Esophagus squamous epithelium (tissue), 5 donors: Measurements from ENCODE around the gene UBE3C. TPM values are rescaled to one million over a fixed set of nuclear protein-coding genes. Genes with fewer than 3 reads are reported as not detected.

Source experiments
- DNase-seq: peaks from one replicate; lab custom pipeline; 2025; lab: John Stamatoyannopoulos, UW
- H3K27ac ChIP-seq, 4 donors: fragments of 200-600 bp; sonication (generic); one replicate each; pipeline ENCODE4 v1.5.1; 2016 to 2019; ENCODE audit warnings: mild to moderate bottlenecking in 1 of 4
- H3K27me3 ChIP-seq, 4 donors: fragments of 200-600 bp; sonication (generic); 1 replicate in 3 of 4; 2 replicates in 1 of 4; pipeline versions ENCODE4 v1.5.1 to v1.6.0; 2017 to 2021; ENCODE audit warnings: antibody characterized with exemption in 1 of 4
- H3K36me3 ChIP-seq, 3 donors: fragments of 200-600 bp; sonication (generic); one replicate each; pipeline ENCODE4 v1.5.1; 2016 to 2019
- H3K4me1 ChIP-seq, 3 donors: fragments of 200-600 bp; sonication (generic); one replicate each; pipeline ENCODE4 v1.5.1; 2017 to 2019
- H3K4me3 ChIP-seq, 4 donors: fragments of 200-600 bp; sonication (generic); 1 replicate in 3 of 4; 2 replicates in 1 of 4; pipeline ENCODE4 v1.5.1; 2016 to 2019; ENCODE audit warnings: mild to moderate bottlenecking in 2 of 4, moderate library complexity in 1 of 4
- H3K9me3 ChIP-seq, 3 donors: fragments of 200-600 bp; sonication (generic); one replicate each; pipeline ENCODE4 v1.5.1; 2016 to 2019
- CTCF ChIP-seq, 6 experiments: fragments of 450-650 bp in 4 of 6; fragments of 200-600 bp in 2 of 6; sonication (generic) in 2 of 6; IDR thresholded peaks; one replicate each; pipeline ENCODE4 v1.5.1; 2016 to 2019; ENCODE audit warnings: antibody characterized with exemption in 6 of 6, mild to moderate bottlenecking in 4 of 6, moderate library complexity in 4 of 6
- POLR2A ChIP-seq, 4 donors: fragments of 450-650 bp; IDR thresholded peaks; one replicate each; pipeline ENCODE4 v1.6.1; 2017; ENCODE audit warnings: antibody characterized with exemption in 4 of 4, mild to moderate bottlenecking in 4 of 4, moderate library complexity in 3 of 4
- WGBS, 2 donors: methylation state at CpG; one replicate each; pipeline ENCODE4 v1.1.5; 2018; 5-methylcytosine and 5-hydroxymethylcytosine counted together
- intact Hi-C: fragments of 100-400 bp; cut with DNase I; formaldehyde crosslinking; loops from one replicate; pipeline ENCODE4 v1.15.0; 2022
- total RNA-seq, 4 donors: library from RNA; depleted of rRNA; stranded (reverse); fragments of >200 nt; gene quantifications; one replicate each; pipeline ENCODE4 v1.1.0, GENCODE V29; 2016
- donor health status: DM: yes; HTN: yes; CAD: no.

The UBE3C gene
- total RNA-seq, 4 donors from 2014 or later, result 52.2 to 101 (median 68.3) TPM

DNA sequence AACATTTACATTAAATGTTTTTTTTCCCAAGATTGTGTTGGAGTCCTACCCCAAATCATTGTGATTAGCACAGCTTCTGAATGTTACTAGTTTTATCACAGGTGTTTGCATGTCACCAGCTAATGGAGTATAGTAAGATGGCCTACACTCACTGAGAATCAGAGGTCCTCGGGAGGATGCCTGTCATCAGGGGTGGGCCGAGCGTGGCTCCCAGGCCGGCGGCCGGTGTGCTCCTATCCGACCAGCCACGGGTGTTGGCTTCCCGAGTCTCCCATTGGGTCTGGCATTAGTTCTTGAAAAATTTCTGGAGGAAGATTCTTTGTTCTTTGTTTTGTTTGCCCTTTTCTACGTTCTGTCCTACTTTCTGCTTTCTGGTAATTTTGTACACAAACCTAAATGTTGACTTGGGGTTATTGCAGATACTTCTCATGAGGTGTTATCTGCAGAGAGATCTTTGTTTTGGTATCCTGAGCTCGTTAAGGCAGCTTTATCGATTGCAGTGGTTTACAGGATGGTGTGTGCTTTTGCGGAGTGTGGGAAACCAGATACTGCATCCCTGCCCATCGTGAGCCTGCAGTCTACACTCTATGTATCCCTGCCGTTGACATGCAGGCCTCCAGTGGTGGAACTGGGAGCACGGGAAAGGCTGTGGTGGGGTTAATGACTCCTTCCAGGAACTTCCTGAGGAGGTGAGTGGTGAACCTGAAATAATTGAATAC is 130.8 kb downstream of the UBE3C start:
- no peak overlapping the region for H3K4me3 ChIP-seq
- peaks cover 15 to 33% (median 24%) of the 10 kb centered on the region in 3 donors for H3K4me1 ChIP-seq
- H3K36me3 ChIP-seq, result peaks cover 6 to 73% (median 17%) of the 10 kb centered on the region in 3 donors
- TF ChIP-seq POLR2A (IDR thresholded peaks at IDR 0.05) (no peak), CTCF (IDR thresholded peaks at IDR 0.05) (no peak)
- no peak for DNase-seq
- 85 to 88% methylated on average over 14 to 16 of the region's 16 CpGs for WGBS, 2 donors
- H3K9me3 ChIP-seq, result no peaks in the 10 kb centered on the region
- H3K27me3 ChIP-seq, result no peaks in the 10 kb centered on the region
- intact Hi-C loops, result loop anchor here (10.0 kb wide), 2 partner anchors 125 to 315 kb away; no protein-coding TSS in a partner anchor
- no peak overlapping the region for H3K27ac ChIP-seq

DNA sequence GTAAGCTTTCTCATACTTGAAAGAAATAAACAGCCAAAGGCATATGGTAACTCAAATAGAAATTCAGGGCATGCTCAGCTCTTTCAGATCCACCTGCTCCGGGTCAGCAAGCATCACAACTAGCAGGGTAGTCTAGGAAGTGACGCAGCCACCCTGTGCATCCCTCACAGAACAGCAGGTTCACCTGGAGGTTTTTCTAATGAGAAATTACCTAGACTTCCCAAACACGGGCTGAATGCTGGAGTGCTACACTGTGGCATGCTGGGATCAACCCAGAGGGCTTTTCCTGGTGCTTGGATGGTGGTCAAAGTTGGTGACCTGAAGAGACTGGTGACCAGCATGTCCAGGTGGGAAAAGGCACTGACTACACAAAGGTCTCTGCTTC is 131.3 kb downstream of the UBE3C start:
- Histone ChIP-seq H3K4me1 (peaks cover 15 to 33% (median 24%) of the 10 kb centered on the region in 3 donors), H3K27me3 (no peaks in the 10 kb centered on the region), H3K9me3 (no peaks in the 10 kb centered on the region), H3K36me3 (peaks cover 6 to 67% (median 17%) of the 10 kb centered on the region in 3 donors), H3K27ac (no peak overlapping the region), H3K4me3 (no peak overlapping the region)
- DNase-seq, result no peak
- TF ChIP-seq POLR2A (IDR thresholded peaks at IDR 0.05) (no peak), CTCF (IDR thresholded peaks at IDR 0.05) (no peak)
- WGBS, 2 donors, result 88 to 89% methylated on average over 3 of the region's 3 CpGs
- intact Hi-C loops, result loop anchor here (10.0 kb wide), 1 partner anchor 125 kb away; no protein-coding TSS in a partner anchor

DNA sequence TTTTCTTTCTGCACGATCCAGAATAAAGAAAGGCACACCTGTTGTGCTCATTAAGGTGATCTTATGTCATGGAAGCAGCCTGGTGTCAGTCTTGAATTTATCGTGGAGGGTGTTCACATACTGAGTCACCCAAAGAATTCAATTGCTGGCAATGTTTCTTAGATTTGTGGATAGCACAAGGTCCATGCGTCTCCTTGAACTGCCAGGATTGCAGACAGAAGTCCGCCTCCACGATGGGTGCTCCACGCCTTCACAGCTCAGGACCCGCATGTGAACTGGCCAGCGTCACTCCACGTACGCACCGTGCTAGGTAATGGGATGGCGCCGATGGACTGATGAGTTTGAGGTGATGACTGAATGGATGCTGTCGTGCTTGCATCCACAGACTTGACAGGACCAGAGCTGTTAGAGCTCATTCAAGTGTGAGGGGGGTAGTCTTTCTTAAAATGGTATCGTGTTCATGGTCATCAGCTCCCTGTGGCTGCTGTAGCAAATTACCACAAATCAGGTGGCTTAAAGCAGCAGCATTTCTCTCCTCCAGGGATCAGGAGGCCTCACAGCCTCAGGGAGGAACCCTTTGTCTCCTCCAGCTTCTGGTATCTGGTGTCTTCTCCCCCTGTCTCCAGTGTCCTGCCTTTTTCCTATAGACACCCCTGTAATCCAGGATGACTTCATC is 132.7 kb downstream of the UBE3C start:
- TF ChIP-seq CTCF (IDR thresholded peaks at IDR 0.05) (no peak), POLR2A (IDR thresholded peaks at IDR 0.05) (no peak)
- Histone ChIP-seq H3K4me3 (no peak overlapping the region), H3K4me1 (peaks cover 15 to 36% (median 24%) of the 10 kb centered on the region in 3 donors), H3K27ac (peak overlapping the region; percentile 15 to 81 (median 72)), H3K27me3 (no peaks in the 10 kb centered on the region), H3K36me3 (peaks cover 6 to 53% (median 12%) of the 10 kb centered on the region in 3 donors), H3K9me3 (no peaks in the 10 kb centered on the region)
- 69 to 83% methylated on average over 5 to 11 of the region's 15 CpGs for WGBS, 2 donors
- DNase-seq, result no peak
- intact Hi-C loops, result loop anchor here (10.0 kb wide), 1 partner anchor 127 kb away; no protein-coding TSS in a partner anchor

DNA sequence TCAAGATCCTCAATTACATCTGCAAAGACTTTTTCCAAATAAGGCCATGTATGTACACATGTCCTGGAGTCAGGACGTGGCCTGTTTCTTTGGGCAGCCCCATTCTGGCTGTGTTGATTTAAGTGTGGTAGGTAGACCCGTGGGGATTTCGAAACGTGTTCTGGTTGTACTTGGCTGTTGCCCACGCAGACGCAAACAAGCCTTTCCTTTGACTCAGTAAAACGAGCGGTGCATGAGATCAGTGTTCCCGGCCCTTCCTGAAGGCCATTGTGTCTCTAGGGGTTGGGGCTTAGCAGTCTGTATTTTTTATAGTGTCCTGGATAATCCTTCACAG is 133.2 kb downstream of the UBE3C start:
- TF ChIP-seq CTCF (IDR thresholded peaks at IDR 0.05) (no peak), POLR2A (IDR thresholded peaks at IDR 0.05) (no peak)
- Histone ChIP-seq H3K27me3 (no peaks in the 10 kb centered on the region), H3K4me3 (no peak overlapping the region), H3K36me3 (peaks cover 6 to 48% (median 12%) of the 10 kb centered on the region in 3 donors), H3K4me1 (peaks cover 15 to 41% (median 25%) of the 10 kb centered on the region in 3 donors), H3K27ac (peak overlapping the region; percentile 15 to 81 (median 75)), H3K9me3 (no peaks in the 10 kb centered on the region)
- no peak for DNase-seq
- intact Hi-C loops, result loop anchor here (10.0 kb wide), 1 partner anchor 127 kb away; no protein-coding TSS in a partner anchor
- 10 to 18% methylated on average over 2 to 6 of the region's 9 CpGs for WGBS, 2 donors
